Measurements from ENCODE around the gene ZNF511. TPM values are rescaled to one million over a fixed set of nuclear protein-coding genes. Genes with fewer than 3 reads are reported as not detected.

The ZNF511 gene
- total RNA-seq, 1 experiment from 2014 or later = 89.4 TPM

DNA sequence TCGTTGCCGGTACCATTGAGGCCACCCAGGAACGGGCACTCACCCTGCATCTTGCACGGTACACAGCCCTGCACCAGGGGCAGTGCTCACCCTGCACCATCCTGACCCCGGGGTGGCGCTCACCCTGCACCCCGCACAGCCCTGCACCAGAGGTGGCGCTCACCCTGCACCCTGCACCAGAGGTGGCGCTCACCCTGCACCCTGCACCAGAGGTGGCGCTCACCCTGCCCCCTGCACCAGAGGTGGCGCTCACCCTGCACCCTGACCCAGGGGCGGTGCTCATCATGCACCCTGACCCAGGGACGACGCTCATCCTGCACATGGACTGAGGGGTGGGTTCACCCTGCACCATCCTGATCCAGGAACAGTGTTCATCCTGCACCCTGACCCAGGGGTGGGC is 6.5 kb upstream of the ZNF511 start:
- H2BK5ac ChIP-seq (ENCODE audit: insufficient read length, low read length) = no peak overlapping the region
- H3K4ac ChIP-seq (ENCODE audit: low read depth, low read length) = no peak overlapping the region
- no peak overlapping the region for H2BK20ac ChIP-seq (ENCODE audit: low read depth, low read length, poor library complexity, severe bottlenecking)
- no peak overlapping the region for H3K23ac ChIP-seq (ENCODE audit: insufficient read length, low read depth, low read length)
- no peaks in the 10 kb centered on the region for H3K9me3 ChIP-seq (ENCODE audit: control insufficient read depth, low read depth, low read length)
- H3K56ac ChIP-seq (ENCODE audit: insufficient read length, low read depth, low read length) = no peak overlapping the region
- H3K79me2 ChIP-seq (ENCODE audit: insufficient read depth, low read length) = peaks cover 7% of the 10 kb centered on the region; the same call in 1 of the 2 replicates
- no peak overlapping the region for H2BK15ac ChIP-seq (ENCODE audit: low read depth, low read length)
- Mint-ChIP-seq H3K4me1 (peaks cover 2% of the 10 kb centered on the region in 2 experiments; a peak in 2 of 4 replicates), H3K4me3 (no peak overlapping the region), H3K27me3 (ENCODE audit: low read depth) (no peaks in the 10 kb centered on the region), H3K36me3 (ENCODE audit: insufficient read depth in 1 of 3, low read depth in 3 of 3) (peaks cover 19 to 48% (median 44%) of the 10 kb centered on the region in 3 experiments), H3K27ac (no peak overlapping the region), H3K9me3 (no peaks in the 10 kb centered on the region; a peak in 2 of 5 replicates)
- H3K27me3 ChIP-seq (ENCODE audit: insufficient read depth, low read length) = no peaks in the 10 kb centered on the region
- H3K27ac ChIP-seq (ENCODE audit: insufficient read length, low read depth, low read length) = no peak overlapping the region
- WGBS (ENCODE audit: extremely low coverage, insufficient read length, low lambda C conversion rate) = no CpG with 5 or more reads among the region's 14 CpGs
- H4K20me1 ChIP-seq (ENCODE audit: control insufficient read depth, insufficient read depth, insufficient read length) = no peaks in the 10 kb centered on the region
- no peak overlapping the region for H3T11ph ChIP-seq (ENCODE audit: low read length)
- TF ChIP-seq, protein P1, sequence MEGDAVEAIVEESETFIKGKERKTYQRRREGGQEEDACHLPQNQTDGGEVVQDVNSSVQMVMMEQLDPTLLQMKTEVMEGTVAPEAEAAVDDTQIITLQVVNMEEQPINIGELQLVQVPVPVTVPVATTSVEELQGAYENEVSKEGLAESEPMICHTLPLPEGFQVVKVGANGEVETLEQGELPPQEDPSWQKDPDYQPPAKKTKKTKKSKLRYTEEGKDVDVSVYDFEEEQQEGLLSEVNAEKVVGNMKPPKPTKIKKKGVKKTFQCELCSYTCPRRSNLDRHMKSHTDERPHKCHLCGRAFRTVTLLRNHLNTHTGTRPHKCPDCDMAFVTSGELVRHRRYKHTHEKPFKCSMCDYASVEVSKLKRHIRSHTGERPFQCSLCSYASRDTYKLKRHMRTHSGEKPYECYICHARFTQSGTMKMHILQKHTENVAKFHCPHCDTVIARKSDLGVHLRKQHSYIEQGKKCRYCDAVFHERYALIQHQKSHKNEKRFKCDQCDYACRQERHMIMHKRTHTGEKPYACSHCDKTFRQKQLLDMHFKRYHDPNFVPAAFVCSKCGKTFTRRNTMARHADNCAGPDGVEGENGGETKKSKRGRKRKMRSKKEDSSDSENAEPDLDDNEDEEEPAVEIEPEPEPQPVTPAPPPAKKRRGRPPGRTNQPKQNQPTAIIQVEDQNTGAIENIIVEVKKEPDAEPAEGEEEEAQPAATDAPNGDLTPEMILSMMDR (conservative IDR thresholded peaks at IDR 0.05) = no peak
- no peaks in the 10 kb centered on the region for H3K23me2 ChIP-seq (ENCODE audit: insufficient read length, low read depth, low read length, poor library complexity, severe bottlenecking)
- no peak overlapping the region for H2BK120ac ChIP-seq (ENCODE audit: low read depth, low read length, poor library complexity, severe bottlenecking)
- no peak overlapping the region for H4K91ac ChIP-seq (ENCODE audit: insufficient read length, low read depth, low read length)
- H3K4me1 ChIP-seq (ENCODE audit: insufficient read depth, low read length) = no peaks in the 10 kb centered on the region
- no peak for DNase-seq
- peaks cover 12% of the 10 kb centered on the region for H3K79me1 ChIP-seq (ENCODE audit: insufficient read depth, low read depth, low read length, poor library complexity, severe bottlenecking)
- H3K4me2 ChIP-seq (ENCODE audit: insufficient read depth, insufficient read length, low read length) = no peak overlapping the region
- H3K18ac ChIP-seq (ENCODE audit: insufficient read length, low read depth, low read length) = no peak overlapping the region
- no peak overlapping the region for H3K14ac ChIP-seq (ENCODE audit: insufficient read depth, low read length)
- H4K8ac ChIP-seq (replicated peaks; ENCODE audit: insufficient read length, low read depth, low read length) = no peak overlapping the region
- no peak overlapping the region for H4K5ac ChIP-seq (ENCODE audit: insufficient read length, low read depth, low read length)
- no peak overlapping the region for H3K9ac ChIP-seq (ENCODE audit: extremely low read depth, insufficient read length, low read length)
- H2BK12ac ChIP-seq (ENCODE audit: insufficient read length, low read depth, low read length) = no peak overlapping the region
- H2AFZ ChIP-seq (ENCODE audit: low read length) = no peak overlapping the region
- no peak overlapping the region for H2AK5ac ChIP-seq (ENCODE audit: insufficient read length, low read length)
